ENCODE data around the gene ERGIC1. TPM values are rescaled to one million over a fixed set of nuclear protein-coding genes. Genes with fewer than 3 reads are reported as not detected.
A peak's percentile ranks its signal among the peaks of the same experiment; 100 is the strongest.

The ERGIC1 gene
- total RNA-seq, 4 donors from 2014 or later, result 50.9 to 83.0 (median 65.5) TPM

DNA sequence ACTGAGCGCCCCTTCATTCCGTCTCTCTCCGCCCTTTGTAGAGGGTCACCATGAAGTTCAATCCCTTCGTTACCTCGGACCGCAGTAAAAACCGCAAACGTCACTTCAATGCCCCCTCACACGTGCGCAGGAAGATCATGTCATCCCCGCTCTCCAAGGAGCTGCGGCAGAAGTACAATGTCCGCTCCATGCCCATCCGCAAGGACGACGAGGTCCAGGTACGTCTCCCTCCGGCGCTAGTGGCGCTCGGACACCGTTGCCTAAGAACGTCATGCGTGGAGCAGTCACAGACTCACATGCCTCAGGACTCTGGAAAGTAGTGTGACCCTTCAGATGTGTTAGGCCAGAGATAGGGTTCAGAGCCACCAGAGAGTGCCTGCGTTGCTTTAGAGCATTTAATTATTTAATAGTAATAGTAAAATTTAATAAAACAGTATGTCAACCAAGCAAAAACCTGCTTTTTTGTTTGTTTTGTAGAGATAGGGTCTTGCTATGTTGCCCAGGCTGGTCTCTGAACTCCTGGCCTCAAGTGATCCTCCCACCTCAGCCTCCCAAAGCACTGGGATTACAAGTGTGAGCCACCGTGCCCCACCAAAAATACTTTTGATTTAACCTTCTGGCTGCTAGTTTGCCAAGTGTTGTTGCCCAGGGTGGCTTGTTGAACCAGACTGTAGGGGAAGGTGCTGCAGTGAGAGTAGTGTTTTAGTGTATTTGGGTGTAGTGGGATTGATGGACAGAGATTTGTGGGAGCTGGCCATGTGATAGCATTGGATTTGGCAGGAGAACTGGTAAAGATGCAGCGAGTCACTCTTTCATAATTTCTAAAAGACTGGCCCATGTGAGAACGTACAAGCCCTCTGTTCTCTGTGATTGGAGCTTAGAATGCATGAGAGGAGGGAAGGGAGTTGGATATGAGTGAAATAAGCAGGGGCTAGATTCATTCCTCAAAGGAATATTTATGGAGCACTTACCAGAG, 126.1 kb downstream of the ERGIC1 start:
- Histone ChIP-seq H3K27me3 (no peaks in the 10 kb centered on the region), H3K4me1 (peaks cover 9 to 37% (median 18%) of the 10 kb centered on the region in 3 donors), H3K4me3 (peak overlapping the region; percentile 83 to 89 (median 86)), H3K9me3 (no peaks in the 10 kb centered on the region), H3K36me3 (peaks cover under 1 to 37% (median 5%) of the 10 kb centered on the region in 3 donors), H3K27ac (peak overlapping the region; percentile 85 to 89 (median 88))
- TF ChIP-seq CTCF (IDR thresholded peaks at IDR 0.05) (no peak), POLR2A (IDR thresholded peaks at IDR 0.05) (no peak)
- DNase-seq, result no peak
- intact Hi-C loops (cut with DNase I), result no loop called here
- WGBS, 2 donors, result 11 to 16% methylated on average over 23 of the region's 28 CpGs

GRCh38 chr5:172969921-172970320, 135.9 kb downstream of the ERGIC1 start:
- no peaks in the 10 kb centered on the region for H3K4me1 ChIP-seq
- H3K27ac ChIP-seq, result no peak overlapping the region
- TF ChIP-seq CTCF (IDR thresholded peaks at IDR 0.05), result no peak
- no peak for TF ChIP-seq POLR2A (IDR thresholded peaks at IDR 0.05)
- H3K4me3 ChIP-seq, result no peak overlapping the region
- WGBS, 2 donors, result 89 to 100% methylated on average over 1 to 2 of the region's 2 CpGs
- DNase-seq, result no peak
- no peaks in the 10 kb centered on the region for H3K9me3 ChIP-seq
- peaks cover 0 to 56% (median 11%) of the 10 kb centered on the region in 3 donors for H3K36me3 ChIP-seq
- no peaks in the 10 kb centered on the region for H3K27me3 ChIP-seq
- intact Hi-C loops (cut with DNase I), result no loop called here

GRCh38 chr5:172971482-172971881, 137.4 kb downstream of the ERGIC1 start:
- no peaks in the 10 kb centered on the region for H3K27me3 ChIP-seq
- intact Hi-C loops (cut with DNase I), result no loop called here
- no peak overlapping the region for H3K4me3 ChIP-seq
- TF ChIP-seq CTCF (IDR thresholded peaks at IDR 0.05) (no peak), POLR2A (IDR thresholded peaks at IDR 0.05) (no peak)
- no peaks in the 10 kb centered on the region for H3K4me1 ChIP-seq
- H3K9me3 ChIP-seq, result no peaks in the 10 kb centered on the region
- peaks cover 0 to 43% (median 6%) of the 10 kb centered on the region in 3 donors for H3K36me3 ChIP-seq
- H3K27ac ChIP-seq, result no peak overlapping the region
- WGBS, 2 donors, result 75 to 82% methylated on average over 3 of the region's 3 CpGs
- no peak for DNase-seq

- H3K4me1 ChIP-seq, result no peaks in the 10 kb centered on the region
- no peak for DNase-seq
- H3K27ac ChIP-seq, result no peak overlapping the region
- WGBS, 2 donors, result 94 to 96% methylated on average over 5 of the region's 5 CpGs
- no peak overlapping the region for H3K4me3 ChIP-seq
- H3K9me3 ChIP-seq, result no peaks in the 10 kb centered on the region
- H3K27me3 ChIP-seq, result no peaks in the 10 kb centered on the region
- H3K36me3 ChIP-seq, result peaks cover 0 to 32% (median 6%) of the 10 kb centered on the region in 3 donors
- intact Hi-C loops (cut with DNase I), result no loop called here
- TF ChIP-seq POLR2A (IDR thresholded peaks at IDR 0.05) (no peak), CTCF (IDR thresholded peaks at IDR 0.05) (no peak)
Observed at GRCh38 chr5:172972552-172972951, 138.5 kb downstream of the ERGIC1 start.

All from esophagus squamous epithelium (tissue), 5 donors.